Activated CD4-positive, alpha-beta memory T cell treated with anti-CD3 and anti-CD28 coated beads for 36 hours (primary cell): ENCODE data around the gene RRP15. TPM values are rescaled to one million over a fixed set of nuclear protein-coding genes. Genes with fewer than 3 reads are reported as not detected.

Experiments used
- CTCF ChIA-PET: fragments of 350-600 bp; sonication (Branson Sonifier 250); formaldehyde crosslinking; loops from one replicate; lab custom pipeline; 2021; ENCODE audit warnings: antibody characterized with exemption, inconsistent platforms; lab: Charles Lee
- POLR2A ChIA-PET: fragments of 350-600 bp; sonication (Branson Sonifier 250); formaldehyde crosslinking; loops from one replicate; lab custom pipeline; 2021; ENCODE audit warnings: antibody characterized with exemption; lab: Charles Lee
- DNase-seq: peaks from one replicate; pipeline ENCODE4 v3.0.0-alpha.2; 2020
- H3K27ac Mint-ChIP-seq: one replicate; pipeline ENCODE4 v1.8.0; 2021; ENCODE audit warnings: mixed read lengths
- H3K27me3 Mint-ChIP-seq: one replicate; pipeline ENCODE4 v1.8.0; 2021; ENCODE audit warnings: mixed read lengths
- H3K36me3 Mint-ChIP-seq: one replicate; pipeline ENCODE4 v1.8.0; 2021; ENCODE audit warnings: mixed read lengths
- H3K4me1 Mint-ChIP-seq: one replicate; pipeline ENCODE4 v1.8.0; 2021; ENCODE audit warnings: low read depth, mixed read lengths
- H3K4me3 Mint-ChIP-seq: one replicate; pipeline ENCODE4 v1.8.0; 2021; ENCODE audit warnings: mild to moderate bottlenecking, mixed read lengths
- H3K9me3 Mint-ChIP-seq: one replicate; pipeline ENCODE4 v1.8.0; 2021; ENCODE audit warnings: mixed read lengths
- intact Hi-C: fragments of 100-400 bp; cut with micrococcal nuclease; formaldehyde crosslinking; loops from one replicate; pipeline ENCODE4 v1.15.1; 2023
- total RNA-seq, 2 experiments: library from RNA; stranded (reverse); gene quantifications; one replicate each; pipeline ENCODE4 v1.2.3, GENCODE V29; 2021

Gene RRP15
- 10 to 100 TPM; 18.0 to 18.8 TPM for total RNA-seq

GRCh38 chr1:218284917-218285635, at the start of gene RRP15:
Gene RRP15, plus strand, starts transcription at chr1:218285293. Its CDS starts 24 bp downstream, at chr1:218285317.
- Mint-ChIP-seq H3K4me1 (peaks cover 25% of the 10 kb centered on the region), H3K4me3 (peak within 1 kb of the TSS; percentile 97), H3K27ac (peak within 1 kb of the TSS; percentile 80), H3K36me3 (peaks cover 4% of the 10 kb centered on the region), H3K27me3 (peaks cover 11% of the 10 kb centered on the region), H3K9me3 (peaks cover 2% of the 10 kb centered on the region)
- POLR2A ChIA-PET: interaction anchor here (1.0 to 1.1 kb wide), 2 partner anchors 9 to 654 kb away, joined by 3 read pairs; partner anchors contain the start of genes GPATCH2 and SPATA17
- DNase-seq: peak; percentile 92
- CTCF ChIA-PET: interaction anchor here (1.2 to 1.8 kb wide), 2 partner anchors 11 to 45 kb away, joined by 3 to 9 read pairs; no protein-coding TSS in a partner anchor
- intact Hi-C loops: loop anchor here (5.0 to 10.0 kb wide), 4 partner anchors 62 to 1990 kb away; partner anchors contain the start of genes IARS2, RAB3GAP2 and TGFB2

- ChIA-PET CTCF (no interaction called here), POLR2A (no interaction called here)
- H3K4me3 Mint-ChIP-seq: no peak overlapping the region
- H3K4me1 Mint-ChIP-seq: no peaks in the 10 kb centered on the region
- peaks cover 8% of the 10 kb centered on the region for H3K27me3 Mint-ChIP-seq
- intact Hi-C loops: no loop called here
- DNase-seq: no peak
- no peaks in the 10 kb centered on the region for H3K9me3 Mint-ChIP-seq
- H3K36me3 Mint-ChIP-seq: no peaks in the 10 kb centered on the region
- H3K27ac Mint-ChIP-seq: no peak overlapping the region
Observed at GRCh38 chr1:218242171-218242570, 42.9 kb upstream of the RRP15 start.

GRCh38 chr1:218247339-218247738, 37.8 kb upstream of the RRP15 start:
- DNase-seq: no peak
- no peaks in the 10 kb centered on the region for H3K4me1 Mint-ChIP-seq
- no peaks in the 10 kb centered on the region for H3K36me3 Mint-ChIP-seq
- ChIA-PET POLR2A (no interaction called here), CTCF (no interaction called here)
- no peak overlapping the region for H3K27ac Mint-ChIP-seq
- peaks cover 14% of the 10 kb centered on the region for H3K27me3 Mint-ChIP-seq
- intact Hi-C loops: no loop called here
- no peaks in the 10 kb centered on the region for H3K9me3 Mint-ChIP-seq
- H3K4me3 Mint-ChIP-seq: no peak overlapping the region

- POLR2A ChIA-PET: no interaction called here
- peaks cover 14% of the 10 kb centered on the region for H3K27me3 Mint-ChIP-seq
- CTCF ChIA-PET: no interaction called here
- no peaks in the 10 kb centered on the region for H3K4me1 Mint-ChIP-seq
- no peaks in the 10 kb centered on the region for H3K9me3 Mint-ChIP-seq
- H3K36me3 Mint-ChIP-seq: no peaks in the 10 kb centered on the region
- no peak overlapping the region for H3K4me3 Mint-ChIP-seq
- H3K27ac Mint-ChIP-seq: no peak overlapping the region
- no peak for DNase-seq
- intact Hi-C loops: no loop called here
Observed at GRCh38 chr1:218249338-218250140, 35.6 kb upstream of the RRP15 start.

- no peak overlapping the region for H3K27ac Mint-ChIP-seq
- no peaks in the 10 kb centered on the region for H3K9me3 Mint-ChIP-seq
- H3K4me1 Mint-ChIP-seq: no peaks in the 10 kb centered on the region
- CTCF ChIA-PET: no interaction called here
- no peak for DNase-seq
- no peak overlapping the region for H3K4me3 Mint-ChIP-seq
- POLR2A ChIA-PET: no interaction called here
- peaks cover 14% of the 10 kb centered on the region for H3K27me3 Mint-ChIP-seq
- H3K36me3 Mint-ChIP-seq: no peaks in the 10 kb centered on the region
- intact Hi-C loops: no loop called here
Observed at GRCh38 chr1:218250492-218250891, 34.6 kb upstream of the RRP15 start.

GRCh38 chr1:218254296-218254946, 30.7 kb upstream of the RRP15 start:
- intact Hi-C loops: no loop called here
- no peaks in the 10 kb centered on the region for H3K4me1 Mint-ChIP-seq
- peaks cover 11% of the 10 kb centered on the region for H3K27me3 Mint-ChIP-seq
- no peak overlapping the region for H3K4me3 Mint-ChIP-seq
- no peak for DNase-seq
- peaks cover 5% of the 10 kb centered on the region for H3K9me3 Mint-ChIP-seq
- no peaks in the 10 kb centered on the region for H3K36me3 Mint-ChIP-seq
- no peak overlapping the region for H3K27ac Mint-ChIP-seq
- CTCF ChIA-PET: no interaction called here
- POLR2A ChIA-PET: no interaction called here

- peaks cover 11% of the 10 kb centered on the region for H3K27me3 Mint-ChIP-seq
- no peak overlapping the region for H3K27ac Mint-ChIP-seq
- H3K36me3 Mint-ChIP-seq: no peaks in the 10 kb centered on the region
- DNase-seq: no peak
- no peak overlapping the region for H3K4me3 Mint-ChIP-seq
- CTCF ChIA-PET: no interaction called here
- intact Hi-C loops: no loop called here
- POLR2A ChIA-PET: no interaction called here
- H3K4me1 Mint-ChIP-seq: no peaks in the 10 kb centered on the region
- H3K9me3 Mint-ChIP-seq: peaks cover 7% of the 10 kb centered on the region
Observed at GRCh38 chr1:218255090-218255489, 30.0 kb upstream of the RRP15 start.

GRCh38 chr1:218257371-218257770, 27.7 kb upstream of the RRP15 start:
- DNase-seq: no peak
- intact Hi-C loops: no loop called here
- POLR2A ChIA-PET: no interaction called here
- CTCF ChIA-PET: no interaction called here
- Mint-ChIP-seq H3K36me3 (no peaks in the 10 kb centered on the region), H3K4me3 (no peak overlapping the region), H3K9me3 (peaks cover 7% of the 10 kb centered on the region), H3K27me3 (peaks cover 18% of the 10 kb centered on the region), H3K27ac (no peak overlapping the region), H3K4me1 (no peaks in the 10 kb centered on the region)

- ChIA-PET CTCF (no interaction called here), POLR2A (no interaction called here)
- no peak for DNase-seq
- peaks cover 22% of the 10 kb centered on the region for H3K27me3 Mint-ChIP-seq
- no peaks in the 10 kb centered on the region for H3K4me1 Mint-ChIP-seq
- no peaks in the 10 kb centered on the region for H3K36me3 Mint-ChIP-seq
- H3K27ac Mint-ChIP-seq: no peak overlapping the region
- H3K9me3 Mint-ChIP-seq: peaks cover 7% of the 10 kb centered on the region
- intact Hi-C loops: no loop called here
- H3K4me3 Mint-ChIP-seq: no peak overlapping the region
Observed at GRCh38 chr1:218257971-218258370, 27.1 kb upstream of the RRP15 start.

GRCh38 chr1:218259339-218259738, 25.8 kb upstream of the RRP15 start:
- no peak overlapping the region for H3K4me3 Mint-ChIP-seq
- H3K27ac Mint-ChIP-seq: no peak overlapping the region
- peaks cover 22% of the 10 kb centered on the region for H3K27me3 Mint-ChIP-seq
- intact Hi-C loops: no loop called here
- CTCF ChIA-PET: interaction anchor here (1.2 kb wide), 1 partner anchor 71 kb away, joined by 3 read pairs; no protein-coding TSS in a partner anchor
- DNase-seq: no peak
- POLR2A ChIA-PET: no interaction called here
- H3K36me3 Mint-ChIP-seq: no peaks in the 10 kb centered on the region
- H3K9me3 Mint-ChIP-seq: peaks cover 7% of the 10 kb centered on the region
- H3K4me1 Mint-ChIP-seq: no peaks in the 10 kb centered on the region

GRCh38 chr1:218259800-218260199, 25.3 kb upstream of the RRP15 start:
- H3K4me1 Mint-ChIP-seq: no peaks in the 10 kb centered on the region
- H3K9me3 Mint-ChIP-seq: peaks cover 7% of the 10 kb centered on the region
- intact Hi-C loops: no loop called here
- POLR2A ChIA-PET: no interaction called here
- no peaks in the 10 kb centered on the region for H3K36me3 Mint-ChIP-seq
- H3K4me3 Mint-ChIP-seq: no peak overlapping the region
- H3K27ac Mint-ChIP-seq: no peak overlapping the region
- H3K27me3 Mint-ChIP-seq: peaks cover 22% of the 10 kb centered on the region
- DNase-seq: no peak
- CTCF ChIA-PET: interaction anchor here (0.6 kb wide), 1 partner anchor 241 kb away, joined by 3 read pairs; no protein-coding TSS in a partner anchor

- Mint-ChIP-seq H3K36me3 (no peaks in the 10 kb centered on the region), H3K9me3 (peaks cover 7% of the 10 kb centered on the region), H3K27me3 (peaks cover 16% of the 10 kb centered on the region), H3K4me1 (no peaks in the 10 kb centered on the region), H3K27ac (no peak overlapping the region), H3K4me3 (no peak overlapping the region)
- ChIA-PET CTCF (no interaction called here), POLR2A (no interaction called here)
- no peak for DNase-seq
- intact Hi-C loops: no loop called here
Observed at GRCh38 chr1:218262259-218262658, 22.8 kb upstream of the RRP15 start.
